Skeletal muscle satellite cell (primary cell): ENCODE results near the gene ARHGAP28.

Experiments used
- H3K27me3 ChIP-seq: 2 replicates; pipeline ENCODE4 v1.7.0; 2013; ENCODE audit warnings: low read length; ENCODE audit not compliant: control insufficient read depth, insufficient read depth
- H3K36me3 ChIP-seq: 2 replicates; pipeline ENCODE4 v1.7.0; 2013; ENCODE audit warnings: mild to moderate bottlenecking, control low read depth, low read length; ENCODE audit not compliant: insufficient read depth
- H3K4me1 ChIP-seq: 2 replicates; pipeline ENCODE4 v1.7.0; 2013; ENCODE audit warnings: low read length; ENCODE audit not compliant: control insufficient read depth, insufficient read depth
- H3K4me2 ChIP-seq: 2 replicates; pipeline ENCODE4 v1.7.0; 2013; ENCODE audit warnings: mild to moderate bottlenecking, low read length
- H3K4me3 ChIP-seq: 2 replicates; pipeline ENCODE4 v1.7.0; 2013; ENCODE audit warnings: low read length
- H3K9ac ChIP-seq: 2 replicates; pipeline ENCODE4 v1.7.0; 2013; ENCODE audit warnings: mild to moderate bottlenecking, low read depth, low read length, moderate library complexity
- H3K9me3 ChIP-seq: replicated peaks from 2 replicates; pipeline ENCODE4 v1.7.0; 2013; ENCODE audit warnings: mild to moderate bottlenecking, control low read depth, low read length

Gene ARHGAP28

DNA sequence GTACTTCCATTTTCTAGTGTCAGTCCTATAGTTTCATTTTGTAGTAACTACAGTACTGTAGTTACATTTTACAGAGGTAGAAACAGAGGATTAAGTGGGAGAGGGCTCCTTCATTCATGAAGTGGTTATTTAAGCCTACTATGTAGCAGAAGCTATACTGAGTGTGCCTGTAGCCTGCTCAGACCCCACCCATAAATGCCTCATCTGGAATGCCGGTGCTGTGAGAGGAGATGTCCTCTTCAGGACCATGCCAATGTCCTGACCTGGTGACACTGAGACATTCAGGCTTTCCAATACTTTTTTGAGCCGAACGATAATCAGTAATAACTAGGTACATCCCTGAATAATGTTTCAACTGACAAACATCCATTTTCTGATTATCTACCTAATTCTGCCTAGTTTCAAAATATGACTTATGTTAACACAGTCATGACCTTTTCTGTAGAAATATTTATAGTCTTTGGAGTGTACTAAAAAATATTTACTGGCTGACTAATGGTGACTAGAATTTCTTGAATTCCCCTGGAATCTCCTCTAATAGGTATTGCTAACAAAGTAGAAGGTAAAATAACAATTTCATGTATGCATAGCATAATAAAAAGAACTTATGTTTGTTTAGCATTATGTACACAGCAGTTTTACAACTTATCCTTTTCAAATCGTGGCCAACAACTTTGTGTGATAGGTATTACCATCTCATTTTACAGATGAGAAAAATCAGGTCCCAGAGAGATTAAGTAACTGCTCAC is 10.2 kb upstream of the ARHGAP28 start:
- Histone ChIP-seq H3K4me2 (peak overlapping the region; percentile 26), H3K36me3 (no peaks in the 10 kb centered on the region), H3K4me1 (peaks cover 20% of the 10 kb centered on the region), H3K9me3 (no peaks in the 10 kb centered on the region), H3K4me3 (no peak overlapping the region), H3K9ac (no peak overlapping the region), H3K27me3 (peaks cover 6% of the 10 kb centered on the region)

GRCh38 chr18:6719910-6720683 is 9.4 kb upstream of the ARHGAP28 start:
- Histone ChIP-seq H3K4me1 (peaks cover 25% of the 10 kb centered on the region), H3K36me3 (no peaks in the 10 kb centered on the region), H3K4me2 (no peak overlapping the region), H3K9ac (no peak overlapping the region), H3K4me3 (no peak overlapping the region), H3K27me3 (peaks cover 6% of the 10 kb centered on the region), H3K9me3 (no peaks in the 10 kb centered on the region)

DNA sequence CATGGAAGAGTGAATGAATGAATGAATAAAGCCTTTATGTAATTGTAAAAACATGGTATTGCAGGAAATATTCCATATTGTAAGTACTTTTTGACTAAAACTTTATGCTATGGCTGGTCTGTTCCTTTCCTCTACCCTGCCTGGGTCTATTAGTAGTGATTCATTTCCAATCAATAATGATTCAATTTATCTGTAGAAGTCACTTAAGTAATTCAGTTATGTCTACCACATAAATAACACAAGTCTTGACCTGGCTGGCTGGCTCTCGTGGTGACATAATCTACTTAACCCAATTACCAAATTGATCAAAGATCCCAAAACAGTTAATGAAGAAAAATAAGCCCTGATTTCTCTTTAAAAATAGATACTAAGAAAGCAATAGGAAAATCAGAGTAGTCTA is 7.8 kb upstream of the ARHGAP28 start:
- peaks cover 13% of the 10 kb centered on the region for H3K27me3 ChIP-seq
- no peak overlapping the region for H3K4me3 ChIP-seq
- H3K36me3 ChIP-seq = no peaks in the 10 kb centered on the region
- no peak overlapping the region for H3K4me2 ChIP-seq
- H3K9ac ChIP-seq = no peak overlapping the region
- peaks cover 25% of the 10 kb centered on the region for H3K4me1 ChIP-seq
- no peaks in the 10 kb centered on the region for H3K9me3 ChIP-seq

DNA sequence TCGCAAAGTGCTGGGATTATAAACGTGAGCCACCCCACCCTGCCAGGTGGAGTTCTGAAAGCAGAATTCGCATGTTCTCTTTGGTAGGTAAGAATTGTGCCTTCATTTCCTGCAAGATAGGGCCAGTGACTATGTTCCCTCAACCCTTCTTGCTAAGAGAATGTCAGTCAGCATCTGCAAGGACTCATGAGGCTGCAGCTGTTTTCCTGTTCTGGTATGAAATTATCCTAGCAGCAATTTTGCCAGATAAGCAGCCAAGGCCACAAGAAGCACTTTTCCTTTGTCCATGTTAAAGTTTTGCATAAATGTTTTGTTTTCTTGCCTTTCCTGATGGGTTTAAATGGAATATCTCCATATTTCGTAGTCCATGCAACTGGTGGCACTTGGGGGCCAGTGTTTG is 6.8 kb upstream of the ARHGAP28 start:
- H3K4me1 ChIP-seq = peaks cover 25% of the 10 kb centered on the region
- no peak overlapping the region for H3K4me3 ChIP-seq
- no peaks in the 10 kb centered on the region for H3K9me3 ChIP-seq
- peaks cover 18% of the 10 kb centered on the region for H3K27me3 ChIP-seq
- no peak overlapping the region for H3K4me2 ChIP-seq
- H3K9ac ChIP-seq = no peak overlapping the region
- no peaks in the 10 kb centered on the region for H3K36me3 ChIP-seq

DNA sequence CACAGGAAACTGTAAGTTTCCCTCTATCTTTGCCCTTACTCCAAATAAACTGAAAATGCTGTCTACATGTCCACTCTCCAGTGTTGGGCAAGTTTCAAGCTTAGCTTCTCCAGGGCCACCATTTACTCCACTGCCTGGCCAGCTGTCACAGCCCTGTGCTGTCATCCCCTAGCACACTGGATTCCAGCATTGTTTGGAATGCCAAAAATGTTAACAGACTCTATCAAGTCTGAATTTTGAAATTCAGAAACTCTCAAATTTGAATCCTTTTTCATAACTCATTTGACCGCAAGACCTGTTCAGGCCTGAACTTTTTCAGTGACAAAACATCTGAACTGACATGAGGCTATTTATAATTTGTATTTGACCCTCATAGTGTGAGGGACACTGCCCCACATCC is 5.2 kb upstream of the ARHGAP28 start:
- Histone ChIP-seq H3K4me3 (no peak overlapping the region), H3K4me1 (peaks cover 12% of the 10 kb centered on the region), H3K9ac (no peak overlapping the region), H3K36me3 (no peaks in the 10 kb centered on the region), H3K27me3 (peaks cover 18% of the 10 kb centered on the region), H3K9me3 (no peaks in the 10 kb centered on the region), H3K4me2 (no peak overlapping the region)

DNA sequence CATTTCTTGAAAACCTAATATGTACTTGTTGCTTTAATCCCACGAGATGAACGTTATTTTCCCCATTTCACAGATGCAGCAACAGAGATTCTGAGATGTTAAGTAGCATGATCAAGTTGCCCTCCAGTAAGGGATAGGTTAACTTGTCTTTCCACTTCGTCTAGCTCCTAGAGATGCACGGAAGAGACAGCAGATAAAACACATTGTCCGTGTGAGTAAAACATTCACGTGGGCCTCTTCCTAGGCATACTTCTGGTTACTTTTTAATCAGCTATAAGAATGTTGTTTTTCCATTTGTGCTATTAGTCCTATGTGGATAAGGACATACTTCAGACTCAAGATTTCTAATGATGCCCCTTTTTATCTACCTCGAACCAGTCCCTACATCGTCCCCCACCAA is 1.2 kb upstream of the ARHGAP28 start:
- H3K9ac ChIP-seq = no peak overlapping the region

GRCh38 chr18:6728809-6729246 is 688 bp upstream of the ARHGAP28 start:
- Histone ChIP-seq H3K4me3 (peak overlapping the region; percentile 85), H3K4me1 (peaks cover 24% of the 10 kb centered on the region), H3K36me3 (no peaks in the 10 kb centered on the region), H3K9me3 (no peaks in the 10 kb centered on the region), H3K9ac (peak overlapping the region; percentile 61), H3K4me2 (peak overlapping the region; percentile 90), H3K27me3 (peaks cover 12% of the 10 kb centered on the region)

More for the DNA sequence above, 1.2 kb upstream of the ARHGAP28 start:
- Histone ChIP-seq H3K4me1 (peaks cover 24% of the 10 kb centered on the region), H3K27me3 (peaks cover 12% of the 10 kb centered on the region), H3K36me3 (no peaks in the 10 kb centered on the region), H3K4me2 (no peak overlapping the region), H3K4me3 (no peak overlapping the region), H3K9me3 (no peaks in the 10 kb centered on the region)

GRCh38 chr18:6730416-6731221 is 1.1 kb downstream of the ARHGAP28 start:
- Histone ChIP-seq H3K4me2 (peak overlapping the region; percentile 90), H3K4me3 (peak overlapping the region; percentile 85), H3K9me3 (no peaks in the 10 kb centered on the region), H3K36me3 (no peaks in the 10 kb centered on the region), H3K4me1 (peaks cover 19% of the 10 kb centered on the region), H3K27me3 (peaks cover 12% of the 10 kb centered on the region), H3K9ac (peak overlapping the region; percentile 61)

DNA sequence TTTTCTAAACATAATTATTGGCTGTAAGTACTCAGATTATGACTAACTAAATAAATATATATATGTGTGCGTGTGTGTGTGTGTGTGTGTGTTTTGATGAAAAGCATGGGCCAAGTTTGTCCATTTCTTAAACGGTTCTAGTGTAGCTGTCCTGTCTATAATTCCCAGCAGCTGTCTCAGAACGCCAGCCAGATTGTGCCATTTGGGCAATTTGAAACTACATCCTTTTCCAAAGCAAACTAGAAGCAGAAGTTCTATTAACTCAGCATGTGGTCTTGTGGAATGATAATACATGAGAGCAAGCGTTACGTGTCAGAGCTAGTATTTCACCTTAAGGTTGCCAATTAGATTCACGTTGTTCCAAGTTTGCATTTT is 1.7 kb downstream of the ARHGAP28 start:
- H3K4me3 ChIP-seq = peak overlapping the region; percentile 40
- H3K4me1 ChIP-seq = peaks cover 19% of the 10 kb centered on the region
- no peaks in the 10 kb centered on the region for H3K36me3 ChIP-seq
- no peaks in the 10 kb centered on the region for H3K9me3 ChIP-seq
- peak overlapping the region; percentile 90 for H3K4me2 ChIP-seq
- H3K9ac ChIP-seq = peak overlapping the region; percentile 1
- H3K27me3 ChIP-seq = peaks cover 11% of the 10 kb centered on the region

DNA sequence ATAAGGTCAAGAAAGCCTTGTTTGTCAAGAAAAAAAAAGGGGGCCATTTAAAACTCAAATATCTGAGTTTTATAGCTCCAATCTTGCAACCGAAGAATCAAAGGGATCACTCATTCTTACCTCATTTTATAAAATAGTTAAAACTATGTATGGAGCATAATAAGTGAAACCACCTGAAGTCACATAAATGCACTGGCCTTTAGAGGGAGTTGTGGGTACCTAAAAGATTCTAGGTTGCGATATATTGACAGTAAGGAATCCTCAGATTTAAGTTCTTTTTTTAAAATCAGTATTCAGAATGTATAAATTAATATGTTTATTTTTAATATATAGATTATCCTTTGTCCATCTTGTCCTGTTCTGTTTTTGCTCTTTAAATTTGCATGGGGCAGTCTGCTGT is 3.4 kb downstream of the ARHGAP28 start:
- H3K9me3 ChIP-seq = no peaks in the 10 kb centered on the region
- H3K36me3 ChIP-seq = no peaks in the 10 kb centered on the region
- no peaks in the 10 kb centered on the region for H3K27me3 ChIP-seq
- H3K9ac ChIP-seq = no peak overlapping the region
- no peak overlapping the region for H3K4me2 ChIP-seq
- H3K4me1 ChIP-seq = peaks cover 23% of the 10 kb centered on the region
- no peak overlapping the region for H3K4me3 ChIP-seq

- no peaks in the 10 kb centered on the region for H3K36me3 ChIP-seq
- no peaks in the 10 kb centered on the region for H3K9me3 ChIP-seq
- no peak overlapping the region for H3K4me3 ChIP-seq
- H3K9ac ChIP-seq = no peak overlapping the region
- H3K27me3 ChIP-seq = no peaks in the 10 kb centered on the region
- H3K4me2 ChIP-seq = no peak overlapping the region
- peaks cover 24% of the 10 kb centered on the region for H3K4me1 ChIP-seq
These were observed 4.2 kb downstream of the ARHGAP28 start for GRCh38 chr18:6733758-6734157.
